Astrocyte of the cerebellum (primary cell): Measurements from ENCODE around the gene ADNP2.

ENCODE experiments used
- DNase-seq: peaks from one replicate; pipeline ENCODE4 v3.0.0-alpha.2; 2011; ENCODE audit warnings: low read depth
- H3K4me3 ChIP-seq: 2 replicates; pipeline ENCODE4 v1.5.1; 2011; ENCODE audit warnings: mild to moderate bottlenecking, low read depth, low read length, moderate library complexity
- CTCF ChIP-seq: IDR thresholded peaks from 2 replicates; pipeline ENCODE4 v1.5.1; 2012; ENCODE audit warnings: low read length, low read depth, moderate library complexity, mild to moderate bottlenecking; ENCODE audit errors: missing control alignments
- in situ Hi-C: cut with HindIII; loops from 2 replicates; pipeline ENCODE4 v1.10.0; 2017; ENCODE audit warnings: low sequenced_read_pairs

The ADNP2 gene

DNA sequence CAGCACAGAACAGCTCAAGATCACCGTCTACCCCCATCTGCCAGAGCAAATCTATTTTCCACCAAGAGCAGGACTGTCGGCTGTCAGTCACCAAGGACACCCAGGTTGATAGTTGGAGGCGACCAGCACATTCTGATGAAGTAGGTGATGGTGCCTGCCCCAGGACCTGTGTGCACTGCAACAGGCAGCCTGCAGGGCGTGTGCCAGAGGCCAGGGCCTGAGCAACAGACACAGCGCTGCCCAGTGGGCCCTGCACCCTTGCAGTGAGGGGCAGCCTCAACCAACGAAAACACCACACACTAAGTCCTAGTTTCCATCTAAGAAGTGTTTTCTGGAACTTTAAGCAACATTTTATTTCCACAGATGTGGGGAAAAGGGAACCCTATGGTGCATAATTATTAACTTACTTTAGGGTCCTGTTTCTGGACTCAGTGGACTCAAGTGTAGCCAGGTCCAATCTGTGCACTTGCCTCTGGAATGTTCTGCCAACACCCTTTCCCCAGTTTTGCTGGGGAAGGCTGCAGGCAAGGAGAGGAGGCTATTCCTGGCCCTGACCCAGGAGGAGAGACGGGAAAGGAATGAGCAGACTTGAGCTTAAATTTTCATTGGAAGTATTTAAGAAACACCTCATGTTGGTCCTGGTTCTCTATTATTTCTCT lies 61.5 kb downstream of the ADNP2 start:
- in situ Hi-C loops, result no loop called here
- TF ChIP-seq CTCF, result no peak
- no peak for DNase-seq
- H3K4me3 ChIP-seq, result no peak overlapping the region

GRCh38 chr18:80171054-80171872 lies 62.2 kb downstream of the ADNP2 start:
- peak; percentile 71 for TF ChIP-seq CTCF
- in situ Hi-C loops, result no loop called here
- DNase-seq, result no peak
- H3K4me3 ChIP-seq, result no peak overlapping the region

DNA sequence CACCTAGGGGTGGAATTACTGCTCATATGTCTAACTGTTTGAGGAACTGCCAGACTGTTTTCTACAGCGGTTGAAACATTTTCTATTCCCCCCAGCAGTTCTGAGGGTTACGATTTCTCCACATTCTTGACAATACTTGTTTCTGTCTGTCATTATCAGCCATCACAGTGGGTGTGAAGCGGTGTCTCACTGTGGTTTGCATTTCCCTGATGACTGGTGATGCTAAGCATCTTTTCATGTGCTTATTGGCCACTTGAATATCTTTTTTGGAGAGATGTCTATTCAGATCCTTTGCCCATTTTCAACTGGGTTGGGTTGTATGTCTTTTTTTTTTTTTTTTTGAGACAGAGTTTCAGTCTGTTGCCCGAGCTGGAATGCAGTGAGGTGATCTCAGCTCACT lies 63.0 kb downstream of the ADNP2 start:
- in situ Hi-C loops, result no loop called here
- no peak overlapping the region for H3K4me3 ChIP-seq
- no peak for TF ChIP-seq CTCF
- no peak for DNase-seq

- no peak for TF ChIP-seq CTCF
- no peak overlapping the region for H3K4me3 ChIP-seq
- in situ Hi-C loops, result no loop called here
- DNase-seq, result no peak
These were observed 64.0 kb downstream of the ADNP2 start for GRCh38 chr18:80173060-80173459.

- no peak overlapping the region for H3K4me3 ChIP-seq
- DNase-seq, result no peak
- TF ChIP-seq CTCF, result no peak
- in situ Hi-C loops, result no loop called here
These were observed 66.6 kb downstream of the ADNP2 start for GRCh38 chr18:80175451-80176204.

DNA sequence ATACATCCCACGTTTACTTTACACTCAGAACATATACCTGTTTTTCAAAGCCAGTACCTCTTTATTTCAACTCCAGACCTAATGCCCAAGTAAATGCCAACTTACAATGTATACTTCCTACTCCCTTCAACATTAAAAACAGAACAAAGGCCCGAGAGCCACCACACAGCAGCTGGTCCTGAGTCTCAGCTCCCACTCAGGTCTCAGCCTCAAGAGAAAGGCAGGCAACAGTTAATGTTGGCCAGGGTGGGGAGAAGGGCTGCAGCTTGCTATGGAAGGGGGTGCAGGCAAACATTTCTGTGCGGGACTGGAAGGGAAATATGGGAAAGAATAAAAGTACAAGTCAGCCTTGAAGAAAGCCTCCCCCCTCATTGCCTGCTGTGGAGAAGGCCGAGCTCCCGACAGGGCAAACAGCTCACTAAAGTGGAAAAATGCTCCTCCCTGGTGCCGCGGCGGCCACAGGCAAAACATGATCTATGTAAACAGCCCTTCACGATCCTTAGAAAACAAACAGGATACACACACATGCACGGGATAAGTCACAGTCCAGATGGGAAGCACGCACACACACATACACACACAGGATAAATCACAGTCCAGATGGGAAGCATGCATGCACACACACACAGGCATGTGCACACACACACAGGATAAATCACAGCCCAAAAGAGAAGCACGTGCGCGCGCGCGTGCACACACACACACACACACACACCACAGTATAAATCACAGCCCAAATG lies 67.4 kb downstream of the ADNP2 start:
- in situ Hi-C loops, result no loop called here

More for the DNA sequence above, 67.4 kb downstream of the ADNP2 start:
- no peak overlapping the region for H3K4me3 ChIP-seq
- TF ChIP-seq CTCF, result no peak
- no peak for DNase-seq
